ENCODE measurements around the gene ADCY2.

DNA sequence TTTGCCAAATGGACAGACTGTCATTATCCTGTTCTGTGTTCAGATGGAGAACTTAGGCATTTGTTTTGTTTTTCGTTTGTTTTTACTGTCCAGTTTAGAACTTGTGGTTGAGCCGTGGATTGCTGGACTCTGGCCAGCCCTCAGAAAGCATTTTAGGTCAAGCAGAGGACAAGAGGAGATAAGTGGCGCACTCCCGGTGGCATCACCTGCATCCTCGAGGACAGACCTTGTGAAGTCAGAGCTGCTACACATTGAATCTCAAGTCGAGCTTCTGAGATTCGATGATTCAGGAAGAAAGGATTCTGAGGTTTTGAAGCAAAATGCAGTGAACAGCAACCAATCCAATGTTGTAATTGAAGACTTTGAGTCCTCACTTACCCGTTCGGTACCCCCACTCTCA, 481.9 kb downstream of the ADCY2 start:
- TF ChIP-seq, protein P1, sequence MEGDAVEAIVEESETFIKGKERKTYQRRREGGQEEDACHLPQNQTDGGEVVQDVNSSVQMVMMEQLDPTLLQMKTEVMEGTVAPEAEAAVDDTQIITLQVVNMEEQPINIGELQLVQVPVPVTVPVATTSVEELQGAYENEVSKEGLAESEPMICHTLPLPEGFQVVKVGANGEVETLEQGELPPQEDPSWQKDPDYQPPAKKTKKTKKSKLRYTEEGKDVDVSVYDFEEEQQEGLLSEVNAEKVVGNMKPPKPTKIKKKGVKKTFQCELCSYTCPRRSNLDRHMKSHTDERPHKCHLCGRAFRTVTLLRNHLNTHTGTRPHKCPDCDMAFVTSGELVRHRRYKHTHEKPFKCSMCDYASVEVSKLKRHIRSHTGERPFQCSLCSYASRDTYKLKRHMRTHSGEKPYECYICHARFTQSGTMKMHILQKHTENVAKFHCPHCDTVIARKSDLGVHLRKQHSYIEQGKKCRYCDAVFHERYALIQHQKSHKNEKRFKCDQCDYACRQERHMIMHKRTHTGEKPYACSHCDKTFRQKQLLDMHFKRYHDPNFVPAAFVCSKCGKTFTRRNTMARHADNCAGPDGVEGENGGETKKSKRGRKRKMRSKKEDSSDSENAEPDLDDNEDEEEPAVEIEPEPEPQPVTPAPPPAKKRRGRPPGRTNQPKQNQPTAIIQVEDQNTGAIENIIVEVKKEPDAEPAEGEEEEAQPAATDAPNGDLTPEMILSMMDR (IDR thresholded peaks at IDR 0.05): no peak
- TF ChIP-seq POLR2A (IDR thresholded peaks at IDR 0.05; ENCODE audit: low read depth): no peak
- no peak for TF ChIP-seq EP300 (IDR thresholded peaks at IDR 0.05)
- TF ChIP-seq POLR2AphosphoS5 (IDR thresholded peaks at IDR 0.05): no peak
